IMR-90 (cell line): ENCODE measurements around the gene ZNF175. TPM values are rescaled to one million over a fixed set of nuclear protein-coding genes. Genes with fewer than 3 reads are reported as not detected.

Source experiments
- ATAC-seq: fragments of 200-7000 bp; cut with Tn5 transposase; 2 replicates; pipeline ENCODE4 v1.9.1; 2020; ENCODE audit warnings: low read depth, mild to moderate bottlenecking, moderate library complexity
- BruUV-seq: library from RNA; stranded (reverse); fragments of 400-500 nt; replicated peaks from 2 replicates; lab custom pipeline; 2021; lab: Mats Ljungman, UMichigan
- CTCF ChIA-PET: fragments of 300-600 bp; formaldehyde crosslinking; extraction: SDS; loops from one replicate; lab custom pipeline; 2021; ENCODE audit warnings: antibody characterized with exemption; lab: Yijun Ruan, JAX
- POLR2A ChIA-PET: fragments of 300-600 bp; sonication (Branson Sonifier 250); formaldehyde crosslinking; loops from one replicate; lab custom pipeline; 2022; ENCODE audit warnings: antibody characterized with exemption; ENCODE audit not compliant: unreplicated experiment; lab: Charles Lee
- DNase-seq: peaks from one replicate; pipeline ENCODE4 v3.0.0; 2013
- H2AFZ ChIP-seq: replicated peaks from 2 replicates; pipeline ENCODE3; 2013; ENCODE audit warnings: low read length, mild to moderate bottlenecking; ENCODE audit not compliant: poor library complexity
- H2AK5ac ChIP-seq: 2 replicates; pipeline ENCODE4 v1.6.1; 2013; ENCODE audit warnings: low read depth, low read length, inconsistent platforms
- H2AK9ac ChIP-seq: replicated peaks from 2 replicates; pipeline ENCODE3; 2013; ENCODE audit warnings: mild to moderate bottlenecking, low read depth, low read length, moderate library complexity; ENCODE audit not compliant: poor library complexity
- H2BK120ac ChIP-seq: 2 replicates; pipeline ENCODE4 v1.6.1; 2013; ENCODE audit warnings: low read depth, low read length, inconsistent platforms
- H2BK15ac ChIP-seq: 3 replicates; pipeline ENCODE4 v1.6.1; 2013; ENCODE audit warnings: low read depth, low read length, inconsistent platforms
- H2BK20ac ChIP-seq: 2 replicates; pipeline ENCODE4 v1.6.1; 2013; ENCODE audit warnings: low read depth, mild to moderate bottlenecking, inconsistent platforms, low read length, moderate library complexity
- H2BK5ac ChIP-seq: 2 replicates; pipeline ENCODE4 v1.6.1; 2013; ENCODE audit warnings: mild to moderate bottlenecking, low read depth, low read length, inconsistent platforms; ENCODE audit not compliant: poor library complexity, severe bottlenecking
- H3K14ac ChIP-seq: replicated peaks from 2 replicates; pipeline ENCODE4 v1.6.1; 2013; ENCODE audit warnings: low read depth, low read length, inconsistent platforms
- H3K18ac ChIP-seq: 2 replicates; pipeline ENCODE4 v1.6.1; 2013; ENCODE audit warnings: low read depth, low read length, control low read depth
- H3K23ac ChIP-seq: 2 replicates; pipeline ENCODE4 v1.6.1; 2013; ENCODE audit warnings: low read depth, low read length, inconsistent platforms
- H3K27ac ChIP-seq: 2 replicates; pipeline ENCODE4 v1.5.1; 2013; ENCODE audit warnings: mild to moderate bottlenecking, control low read depth, low read length; ENCODE audit not compliant: insufficient read depth
- H3K27me3 ChIP-seq: 2 replicates; pipeline ENCODE4 v1.6.1; 2013; ENCODE audit warnings: low read length; ENCODE audit not compliant: control insufficient read depth, insufficient read depth
- H3K36me3 ChIP-seq: 2 replicates; pipeline ENCODE4 v1.6.1; 2013; ENCODE audit warnings: low read length, mixed read lengths; ENCODE audit not compliant: control insufficient read depth, insufficient read depth
- H3K4ac ChIP-seq: 2 replicates; pipeline ENCODE4 v1.6.1; 2013; ENCODE audit warnings: low read depth, low read length, inconsistent platforms
- H3K4me1 ChIP-seq: 2 replicates; pipeline ENCODE4 v1.6.1; 2013; ENCODE audit warnings: low read length, mixed read lengths; ENCODE audit not compliant: control insufficient read depth, insufficient read depth
- H3K4me2 ChIP-seq: 2 replicates; pipeline ENCODE4 v1.6.1; 2013; ENCODE audit warnings: low read depth, mild to moderate bottlenecking, control low read depth, low read length, moderate library complexity
- H3K4me3 ChIP-seq: 2 replicates; pipeline ENCODE4 v1.5.1; 2013; ENCODE audit warnings: low read depth, mild to moderate bottlenecking, control low read depth, low read length, moderate library complexity; ENCODE audit not compliant: insufficient read depth
- H3K56ac ChIP-seq: 2 replicates; pipeline ENCODE4 v1.6.1; 2013; ENCODE audit warnings: low read length, inconsistent platforms; ENCODE audit not compliant: insufficient read depth; ENCODE audit errors: extremely low read depth
- H3K79me1 ChIP-seq, 2 experiments: 2 replicates each; pipeline ENCODE4 v1.6.1; 2013; ENCODE audit warnings: low read length in 2 of 2, inconsistent platforms in 1 of 2, low read depth in 1 of 2
- H3K9ac ChIP-seq: 2 replicates; pipeline ENCODE4 v1.6.1; 2013; ENCODE audit warnings: low read depth, low read length, control low read depth
- H3K9me1 ChIP-seq: 2 replicates; pipeline ENCODE4 v1.6.1; 2013; ENCODE audit warnings: low read length, inconsistent platforms; ENCODE audit not compliant: insufficient read depth
- H3K9me3 ChIP-seq: 2 replicates; pipeline ENCODE4 v1.6.1; 2013; ENCODE audit warnings: low read length; ENCODE audit not compliant: control insufficient read depth, insufficient read depth
- H4K20me1 ChIP-seq: 2 replicates; pipeline ENCODE4 v1.6.1; 2013; ENCODE audit warnings: low read length, inconsistent platforms; ENCODE audit not compliant: insufficient read depth
- H4K5ac ChIP-seq: 2 replicates; pipeline ENCODE4 v1.6.1; 2013; ENCODE audit warnings: mild to moderate bottlenecking, low read depth, low read length, control low read depth
- H4K8ac ChIP-seq, 2 experiments: 2 replicates each; pipeline ENCODE4 v1.6.1; 2013; ENCODE audit warnings: low read depth in 2 of 2, low read length in 2 of 2, control low read depth in 1 of 2, inconsistent platforms in 1 of 2
- H4K91ac ChIP-seq: 2 replicates; pipeline ENCODE4 v1.6.1; 2013; ENCODE audit warnings: low read depth, low read length, inconsistent platforms; ENCODE audit not compliant: insufficient read depth
- BHLHE40 ChIP-seq: fragments of 150-350 bp; IDR thresholded peaks from 2 replicates; pipeline ENCODE4 v1.6.1; 2016; ENCODE audit warnings: mild to moderate bottlenecking, low read depth, low read length
- CEBPB ChIP-seq: IDR thresholded peaks from 2 replicates; pipeline ENCODE4 v1.6.1; 2012; ENCODE audit warnings: low read depth, low read length, improper control_type of control experiment
- CHD1 ChIP-seq: IDR thresholded peaks from 2 replicates; pipeline ENCODE4 v1.6.1; 2012; ENCODE audit warnings: low read depth, low read length, improper control_type of control experiment
- FOS ChIP-seq: fragments of 150-350 bp; IDR thresholded peaks from 2 replicates; pipeline ENCODE4 v1.6.1; 2016; ENCODE audit warnings: low read depth, low read length
- MAFK ChIP-seq: IDR thresholded peaks from 2 replicates; pipeline ENCODE4 v1.6.1; 2012; ENCODE audit warnings: low read depth, low read length, improper control_type of control experiment
- MAZ ChIP-seq: IDR thresholded peaks from 2 replicates; pipeline ENCODE4 v1.6.1; 2012; ENCODE audit warnings: low read depth, mild to moderate bottlenecking, low read length, improper control_type of control experiment, moderate library complexity, borderline replicate concordance
- MXI1 ChIP-seq: IDR thresholded peaks from 2 replicates; pipeline ENCODE4 v1.6.1; 2012; ENCODE audit warnings: low read depth, mild to moderate bottlenecking, low read length, moderate library complexity, borderline replicate concordance
- NFE2L2 ChIP-seq: fragments of 150-350 bp; IDR thresholded peaks from 2 replicates; pipeline ENCODE4 v1.6.1; 2016; ENCODE audit warnings: low read depth, mild to moderate bottlenecking, low read length
- POLR2A ChIP-seq: IDR thresholded peaks from 2 replicates; pipeline ENCODE4 v1.6.1; 2012; ENCODE audit warnings: mild to moderate bottlenecking, low read depth, low read length
- RAD21 ChIP-seq: IDR thresholded peaks from 2 replicates; pipeline ENCODE4 v1.6.1; 2012; ENCODE audit warnings: low read length, improper control_type of control experiment
- RCOR1 ChIP-seq: IDR thresholded peaks from 2 replicates; pipeline ENCODE4 v1.6.1; 2012; ENCODE audit warnings: mild to moderate bottlenecking, low read length, improper control_type of control experiment; ENCODE audit not compliant: insufficient replicate concordance
- RFX5 ChIP-seq: IDR thresholded peaks from 2 replicates; pipeline ENCODE4 v1.8.0; 2012; ENCODE audit warnings: low read depth, mild to moderate bottlenecking, low read length, moderate library complexity
- SMC3 ChIP-seq: fragments of 150-350 bp; IDR thresholded peaks from 2 replicates; pipeline ENCODE4 v1.6.1; 2016; ENCODE audit warnings: low read depth, mild to moderate bottlenecking, antibody characterized with exemption, low read length, moderate library complexity
- WGBS, 2 experiments: methylation state at CpG; one replicate each; pipeline versions ENCODE4 v1.1.5 to v1.1.7; 2013; ENCODE audit warnings: missing lambda C conversion rate in 2 of 2; ENCODE audit not compliant: insufficient read length in 1 of 2; ENCODE audit errors: extremely low coverage in 2 of 2; 5-methylcytosine and 5-hydroxymethylcytosine counted together
- dilution Hi-C: fragments of 300-500 bp; cut with HindIII; formaldehyde crosslinking; loops from one replicate; pipeline ENCODE4 v1.14.3; 2018; ENCODE audit warnings: low sequenced_read_pairs; ENCODE audit not compliant: unreplicated experiment
- in situ Hi-C: fragments of 300-500 bp; cut with MboI; formaldehyde crosslinking; loops from 3 replicates; pipeline ENCODE4 v1.14.3; 2019; ENCODE audit warnings: low sequenced_read_pairs, inconsistent platforms, mixed read lengths
- intact Hi-C: fragments of 100-400 bp; cut with micrococcal nuclease; formaldehyde crosslinking; loops from 2 replicates; pipeline ENCODE4 v1.10.0; 2022
- polyA plus RNA-seq, 3 experiments: library from polyadenylated mRNA; depleted of rRNA; stranded (reverse); fragments of >200 nt; gene quantifications; 2 replicates each; pipeline ENCODE4 v1.2.3, GENCODE V29; 2012; ENCODE audit warnings: low replicate concordance in 1 of 3
- total RNA-seq: library from RNA; depleted of rRNA; stranded (reverse); fragments of >200 nt; gene quantifications from 2 replicates; pipeline ENCODE4 v1.2.3, GENCODE V29; 2012
- TF ChIP-seq, protein P1 (sequence below): fragments of 150-350 bp; IDR thresholded peaks from 2 replicates; pipeline ENCODE4 v1.6.1; 2017; ENCODE audit warnings: mild to moderate bottlenecking, antibody characterized with exemption, low read length, low read depth
- TF ChIP-seq, protein P2 (sequence below): fragments of 150-350 bp; IDR thresholded peaks from 2 replicates; pipeline ENCODE4 v1.6.1; 2016; ENCODE audit warnings: low read depth, mild to moderate bottlenecking, low read length, moderate library complexity, borderline replicate concordance
- TF ChIP-seq, protein P3 (sequence below): conservative IDR thresholded peaks from 2 replicates; pipeline ENCODE4 v1.5.1; 2012; ENCODE audit warnings: mild to moderate bottlenecking, low read depth, low read length, improper control_type of control experiment

The ZNF175 gene
- total and polyA plus RNA-seq, 2 of the 4 experiments (the other 2 are of a cell fraction) = 3.6 to 8.4 TPM

DNA sequence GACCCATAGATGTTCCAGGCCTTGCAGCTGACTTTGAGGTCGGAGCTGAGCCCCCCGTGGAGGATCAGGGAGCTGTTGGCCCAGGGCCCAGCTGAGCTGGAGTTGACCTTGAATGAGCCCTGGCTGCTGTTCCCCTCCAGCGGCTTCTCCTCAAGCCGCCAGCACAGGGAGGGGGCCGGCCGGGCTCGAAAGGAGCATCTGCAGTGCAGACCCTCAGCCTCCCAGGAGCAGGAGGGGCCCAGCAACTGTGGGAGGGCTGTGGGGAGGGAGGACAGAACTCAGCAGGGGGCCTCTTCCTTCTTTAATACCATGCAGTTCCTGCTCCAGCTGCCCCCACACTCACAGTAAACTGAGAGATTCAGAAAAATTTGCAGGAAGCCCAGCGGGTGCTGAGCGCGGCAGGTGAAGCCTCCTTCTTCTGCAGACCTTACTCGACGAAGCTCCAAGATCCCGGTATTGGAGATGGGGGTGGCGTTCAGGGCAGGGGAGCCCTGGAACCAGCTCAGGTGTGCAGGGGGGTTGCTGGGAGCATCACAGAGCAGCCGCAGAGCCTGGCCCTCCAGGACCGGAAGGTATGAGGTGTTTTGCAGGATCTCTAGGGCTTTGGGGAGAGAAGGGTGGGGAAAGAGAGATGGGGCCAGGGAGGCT lies 56.5 kb downstream of the ZNF175 start:
- DNase-seq (no peak), ATAC-seq (no peak)
- ChIA-PET POLR2A (no interaction called here), CTCF (no interaction called here)
- Histone ChIP-seq H3K9me3 (no peaks in the 10 kb centered on the region), H3K4me1 (no peaks in the 10 kb centered on the region), H3K36me3 (no peaks in the 10 kb centered on the region), H4K8ac (no peak overlapping the region), H3K18ac (no peak overlapping the region), H3K79me1 (no peaks in the 10 kb centered on the region), H4K5ac (no peak overlapping the region), H3K9ac (no peak overlapping the region), H2BK5ac (no peak overlapping the region), H3K9me1 (no peaks in the 10 kb centered on the region), H2BK120ac (no peak overlapping the region), H3K27me3 (no peaks in the 10 kb centered on the region), H3K4me2 (no peak overlapping the region), H4K20me1 (no peaks in the 10 kb centered on the region), H2AFZ (no peak overlapping the region), H3K4ac (no peak overlapping the region), H3K27ac (no peak overlapping the region), H3K4me3 (no peak overlapping the region), H3K56ac (no peak overlapping the region), H2AK9ac (no peak overlapping the region), H4K91ac (no peak overlapping the region), H2AK5ac (no peak overlapping the region), H3K23ac (no peak overlapping the region), H2BK20ac (no peak overlapping the region), H2BK15ac (no peak overlapping the region), H3K14ac (no peak overlapping the region)
- 50% methylated on average over 8 of the region's 16 CpGs; no CpG with 5 or more reads in 1 of the 2 experiments for WGBS, 2 experiments
- in situ Hi-C loops (no loop called here), intact Hi-C loops (no loop called here), dilution Hi-C loops (no loop called here)
- no TSS peak for BruUV-seq
- TF ChIP-seq POLR2A (no peak), RAD21 (no peak), CEBPB (no peak), FOS (no peak), SMC3 (no peak), RFX5 (no peak), MAZ (no peak), MAFK (no peak), RCOR1 (no peak), BHLHE40 (no peak), MXI1 (no peak), NFE2L2 (no peak), CHD1 (no peak)
- TF ChIP-seq, protein P1, sequence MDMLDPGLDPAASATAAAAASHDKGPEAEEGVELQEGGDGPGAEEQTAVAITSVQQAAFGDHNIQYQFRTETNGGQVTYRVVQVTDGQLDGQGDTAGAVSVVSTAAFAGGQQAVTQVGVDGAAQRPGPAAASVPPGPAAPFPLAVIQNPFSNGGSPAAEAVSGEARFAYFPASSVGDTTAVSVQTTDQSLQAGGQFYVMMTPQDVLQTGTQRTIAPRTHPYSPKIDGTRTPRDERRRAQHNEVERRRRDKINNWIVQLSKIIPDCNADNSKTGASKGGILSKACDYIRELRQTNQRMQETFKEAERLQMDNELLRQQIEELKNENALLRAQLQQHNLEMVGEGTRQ = no peak
- TF ChIP-seq, protein P2, sequence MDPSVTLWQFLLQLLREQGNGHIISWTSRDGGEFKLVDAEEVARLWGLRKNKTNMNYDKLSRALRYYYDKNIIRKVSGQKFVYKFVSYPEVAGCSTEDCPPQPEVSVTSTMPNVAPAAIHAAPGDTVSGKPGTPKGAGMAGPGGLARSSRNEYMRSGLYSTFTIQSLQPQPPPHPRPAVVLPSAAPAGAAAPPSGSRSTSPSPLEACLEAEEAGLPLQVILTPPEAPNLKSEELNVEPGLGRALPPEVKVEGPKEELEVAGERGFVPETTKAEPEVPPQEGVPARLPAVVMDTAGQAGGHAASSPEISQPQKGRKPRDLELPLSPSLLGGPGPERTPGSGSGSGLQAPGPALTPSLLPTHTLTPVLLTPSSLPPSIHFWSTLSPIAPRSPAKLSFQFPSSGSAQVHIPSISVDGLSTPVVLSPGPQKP = no peak
- TF ChIP-seq, protein P3, sequence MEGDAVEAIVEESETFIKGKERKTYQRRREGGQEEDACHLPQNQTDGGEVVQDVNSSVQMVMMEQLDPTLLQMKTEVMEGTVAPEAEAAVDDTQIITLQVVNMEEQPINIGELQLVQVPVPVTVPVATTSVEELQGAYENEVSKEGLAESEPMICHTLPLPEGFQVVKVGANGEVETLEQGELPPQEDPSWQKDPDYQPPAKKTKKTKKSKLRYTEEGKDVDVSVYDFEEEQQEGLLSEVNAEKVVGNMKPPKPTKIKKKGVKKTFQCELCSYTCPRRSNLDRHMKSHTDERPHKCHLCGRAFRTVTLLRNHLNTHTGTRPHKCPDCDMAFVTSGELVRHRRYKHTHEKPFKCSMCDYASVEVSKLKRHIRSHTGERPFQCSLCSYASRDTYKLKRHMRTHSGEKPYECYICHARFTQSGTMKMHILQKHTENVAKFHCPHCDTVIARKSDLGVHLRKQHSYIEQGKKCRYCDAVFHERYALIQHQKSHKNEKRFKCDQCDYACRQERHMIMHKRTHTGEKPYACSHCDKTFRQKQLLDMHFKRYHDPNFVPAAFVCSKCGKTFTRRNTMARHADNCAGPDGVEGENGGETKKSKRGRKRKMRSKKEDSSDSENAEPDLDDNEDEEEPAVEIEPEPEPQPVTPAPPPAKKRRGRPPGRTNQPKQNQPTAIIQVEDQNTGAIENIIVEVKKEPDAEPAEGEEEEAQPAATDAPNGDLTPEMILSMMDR = no peak
